Measurements from ENCODE around the gene POLD4. TPM values are rescaled to one million over a fixed set of nuclear protein-coding genes. Genes with fewer than 3 reads are reported as not detected.

POLD4 gene
- total RNA-seq, 1 donor from 2014 or later: 32.0 TPM

GRCh38 chr11:67382276-67383136, 29.2 kb upstream of the POLD4 start:
- Mint-ChIP-seq H3K9me3 (no peaks in the 10 kb centered on the region), H3K4me3 (no peak overlapping the region), H3K27ac (no peak overlapping the region), H3K4me1 (peaks cover 17% of the 10 kb centered on the region), H3K36me3 (no peaks in the 10 kb centered on the region), H3K27me3 (ENCODE audit: low read depth) (peaks cover 14% of the 10 kb centered on the region)
- TF ChIP-seq, protein P1, sequence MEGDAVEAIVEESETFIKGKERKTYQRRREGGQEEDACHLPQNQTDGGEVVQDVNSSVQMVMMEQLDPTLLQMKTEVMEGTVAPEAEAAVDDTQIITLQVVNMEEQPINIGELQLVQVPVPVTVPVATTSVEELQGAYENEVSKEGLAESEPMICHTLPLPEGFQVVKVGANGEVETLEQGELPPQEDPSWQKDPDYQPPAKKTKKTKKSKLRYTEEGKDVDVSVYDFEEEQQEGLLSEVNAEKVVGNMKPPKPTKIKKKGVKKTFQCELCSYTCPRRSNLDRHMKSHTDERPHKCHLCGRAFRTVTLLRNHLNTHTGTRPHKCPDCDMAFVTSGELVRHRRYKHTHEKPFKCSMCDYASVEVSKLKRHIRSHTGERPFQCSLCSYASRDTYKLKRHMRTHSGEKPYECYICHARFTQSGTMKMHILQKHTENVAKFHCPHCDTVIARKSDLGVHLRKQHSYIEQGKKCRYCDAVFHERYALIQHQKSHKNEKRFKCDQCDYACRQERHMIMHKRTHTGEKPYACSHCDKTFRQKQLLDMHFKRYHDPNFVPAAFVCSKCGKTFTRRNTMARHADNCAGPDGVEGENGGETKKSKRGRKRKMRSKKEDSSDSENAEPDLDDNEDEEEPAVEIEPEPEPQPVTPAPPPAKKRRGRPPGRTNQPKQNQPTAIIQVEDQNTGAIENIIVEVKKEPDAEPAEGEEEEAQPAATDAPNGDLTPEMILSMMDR (IDR thresholded peaks at IDR 0.05; ENCODE audit: unreplicated experiment): peak; percentile 84
- peak; percentile 62 to 86 for DNase-seq (ENCODE audit: low spot score in 2 of 2, unreplicated experiment in 2 of 2)

DNA sequence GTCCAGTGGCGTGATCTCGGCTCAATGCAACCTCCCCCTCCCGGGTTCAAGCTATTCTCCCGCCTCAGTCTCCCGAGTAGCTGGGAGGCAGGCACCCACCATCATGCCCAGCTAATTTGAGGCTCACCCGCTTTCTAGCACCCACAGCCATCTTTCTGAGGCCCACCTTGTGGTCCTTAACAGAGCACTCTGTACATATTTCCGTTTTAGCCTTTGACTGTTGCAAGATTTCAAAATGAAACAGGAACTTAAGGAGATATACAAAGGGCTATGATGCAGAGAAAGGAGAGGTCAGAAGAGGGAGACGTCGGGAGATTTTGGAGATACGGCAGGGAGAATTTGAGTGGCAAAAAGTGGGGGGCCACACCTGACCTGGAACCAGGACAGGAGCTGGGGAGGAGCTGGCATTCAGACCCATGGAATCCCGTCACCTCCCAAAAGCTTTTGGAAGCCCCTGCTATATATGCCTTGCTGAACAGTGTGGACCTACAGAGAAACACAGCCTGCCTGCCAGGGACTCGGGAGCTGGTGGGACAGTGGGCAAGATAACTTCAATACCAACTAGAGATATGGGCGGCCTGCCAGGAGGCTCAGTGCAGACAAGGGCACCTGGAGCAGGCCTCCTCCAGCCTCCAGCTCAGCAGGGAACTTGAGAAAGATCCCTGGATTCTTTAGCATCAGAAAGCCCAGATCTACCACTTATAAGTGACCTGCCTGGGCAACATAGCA, 28.1 kb upstream of the POLD4 start:
- peak overlapping the region; percentile 64 for H3K27ac Mint-ChIP-seq
- DNase-seq (ENCODE audit: low spot score in 2 of 2, unreplicated experiment in 2 of 2): no peak
- peaks cover 18% of the 10 kb centered on the region for H3K27me3 Mint-ChIP-seq (ENCODE audit: low read depth)
- H3K36me3 Mint-ChIP-seq: no peaks in the 10 kb centered on the region
- no peak overlapping the region for H3K4me3 Mint-ChIP-seq
- peaks cover 18% of the 10 kb centered on the region for H3K4me1 Mint-ChIP-seq
- TF ChIP-seq, protein P1 (IDR thresholded peaks at IDR 0.05; ENCODE audit: unreplicated experiment): no peak
- no peaks in the 10 kb centered on the region for H3K9me3 Mint-ChIP-seq

DNA sequence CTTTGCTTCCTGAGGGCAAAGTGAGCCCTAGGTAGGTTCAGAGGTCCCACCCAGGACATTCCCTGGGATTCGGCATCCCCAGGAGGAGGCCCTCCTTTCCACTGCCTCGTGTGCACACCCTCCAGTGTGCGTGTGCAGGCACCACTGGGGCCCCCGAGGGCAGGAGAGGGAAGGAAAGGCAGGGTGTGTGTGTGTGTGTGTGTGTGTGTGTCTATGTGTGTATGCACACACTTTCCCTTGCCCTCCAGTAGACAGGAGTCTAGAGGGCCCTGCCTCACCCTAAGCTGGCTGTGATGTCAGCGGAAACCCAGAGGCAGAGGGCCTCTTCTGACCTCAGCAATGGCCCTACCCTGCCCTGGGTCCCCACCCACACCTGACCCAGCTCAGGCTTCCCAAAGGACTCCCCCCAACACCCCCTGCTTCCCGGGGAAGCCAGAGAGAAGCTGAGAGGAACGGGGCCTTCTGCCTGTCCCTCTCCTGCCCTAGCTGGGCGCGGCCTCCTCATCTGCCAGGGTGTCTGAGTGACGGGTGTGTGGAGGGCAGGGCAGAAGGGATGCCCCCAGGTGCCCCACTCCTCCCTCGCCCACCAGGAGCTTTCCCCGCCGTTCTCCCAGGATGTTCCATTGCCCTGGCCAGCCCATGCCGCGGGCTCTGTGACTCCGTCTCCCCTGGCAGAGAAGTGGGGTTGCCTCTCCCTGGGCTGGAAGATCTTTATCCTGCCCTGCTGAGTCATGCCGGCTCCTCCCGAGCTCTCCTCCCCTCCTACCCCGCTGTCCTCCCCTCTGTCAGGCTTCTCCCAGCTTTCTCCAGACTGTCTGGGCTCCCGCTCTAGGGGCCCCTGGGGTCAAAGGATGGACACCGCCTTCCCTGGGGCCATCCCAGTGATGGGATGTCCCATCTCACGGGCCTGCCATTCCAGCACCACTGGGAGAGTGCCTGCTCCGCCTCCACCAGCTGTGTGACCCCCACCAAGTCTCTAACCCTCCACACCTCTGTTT, 26.0 kb upstream of the POLD4 start:
- Mint-ChIP-seq H3K36me3 (no peaks in the 10 kb centered on the region), H3K4me3 (no peak overlapping the region), H3K27ac (no peak overlapping the region), H3K9me3 (no peaks in the 10 kb centered on the region), H3K27me3 (ENCODE audit: low read depth) (peaks cover 8% of the 10 kb centered on the region), H3K4me1 (peaks cover 34% of the 10 kb centered on the region)
- DNase-seq (ENCODE audit: low spot score in 2 of 2, unreplicated experiment in 2 of 2): no peak
- TF ChIP-seq, protein P1 (IDR thresholded peaks at IDR 0.05; ENCODE audit: unreplicated experiment): no peak

GRCh38 chr11:67378544-67378943, 25.2 kb upstream of the POLD4 start:
- Mint-ChIP-seq H3K36me3 (no peaks in the 10 kb centered on the region), H3K4me3 (no peak overlapping the region), H3K4me1 (peaks cover 39% of the 10 kb centered on the region), H3K9me3 (no peaks in the 10 kb centered on the region), H3K27ac (no peak overlapping the region), H3K27me3 (ENCODE audit: low read depth) (peaks cover 9% of the 10 kb centered on the region)
- TF ChIP-seq, protein P1 (IDR thresholded peaks at IDR 0.05; ENCODE audit: unreplicated experiment): no peak
- DNase-seq (ENCODE audit: low spot score in 2 of 2, unreplicated experiment in 2 of 2): no peak

Measured in mesothelial cell of epicardium (in vitro differentiated cells).